ENCODE measurements around the gene KRTAP10-3. TPM values are rescaled to one million over a fixed set of nuclear protein-coding genes. Genes with fewer than 3 reads are reported as not detected.

Gene KRTAP10-3
- total RNA-seq, 6 donors from 2014 or later = not detected

- Histone ChIP-seq H3K4me1 (no peaks in the 10 kb centered on the region), H3K36me3 (no peaks in the 10 kb centered on the region), H3K27ac (no peak overlapping the region), H3K27me3 (peaks cover 0 to 5% (median 0%) of the 10 kb centered on the region in 4 donors), H3K9me3 (no peaks in the 10 kb centered on the region), H3K4me3 (no peak overlapping the region)
- 92 to 100% methylated on average over 2 of the region's 2 CpGs for whole genome bisulfite sequencing, 2 donors
- DNase-seq (no peak), ATAC-seq (ENCODE audit: low FRiP score in 2 of 2) (no peak)
- TF ChIP-seq CTCF (IDR thresholded peaks at IDR 0.05) (no peak), EP300 (IDR thresholded peaks at IDR 0.05) (no peak), POLR2A (IDR thresholded peaks at IDR 0.05) (no peak), POLR2AphosphoS5 (IDR thresholded peaks at IDR 0.05) (no peak)
Measured at GRCh38 chr21:44589094-44589493, 30.5 kb upstream of the KRTAP10-3 start.

- TF ChIP-seq POLR2AphosphoS5 (IDR thresholded peaks at IDR 0.05) (no peak), CTCF (IDR thresholded peaks at IDR 0.05) (no peak), EP300 (IDR thresholded peaks at IDR 0.05) (no peak), POLR2A (IDR thresholded peaks at IDR 0.05) (no peak)
- Histone ChIP-seq H3K27ac (no peak overlapping the region), H3K36me3 (no peaks in the 10 kb centered on the region), H3K4me3 (no peak overlapping the region), H3K4me1 (no peaks in the 10 kb centered on the region), H3K27me3 (peaks cover 0 to 5% (median 0%) of the 10 kb centered on the region in 4 donors), H3K9me3 (peaks cover 0 to 14% (median 3%) of the 10 kb centered on the region in 4 donors)
- no peak for ATAC-seq (ENCODE audit: low FRiP score in 2 of 2)
- DNase-seq = no peak
- 74 to 89% methylated on average over 2 to 3 of the region's 3 CpGs for WGBS, 2 donors
Measured at GRCh38 chr21:44585892-44586291, 27.3 kb upstream of the KRTAP10-3 start.

- H3K36me3 ChIP-seq = no peaks in the 10 kb centered on the region
- H3K27ac ChIP-seq = no peak overlapping the region
- DNase-seq (no peak), ATAC-seq (ENCODE audit: low FRiP score in 2 of 2) (no peak)
- 77 to 82% methylated on average over 6 of the region's 6 CpGs for WGBS, 2 donors
- H3K4me1 ChIP-seq = no peaks in the 10 kb centered on the region
- peaks cover 0 to 18% (median 4%) of the 10 kb centered on the region in 4 donors for H3K9me3 ChIP-seq
- no peak for TF ChIP-seq POLR2AphosphoS5 (IDR thresholded peaks at IDR 0.05)
- TF ChIP-seq EP300 (IDR thresholded peaks at IDR 0.05) = no peak
- TF ChIP-seq POLR2A (IDR thresholded peaks at IDR 0.05) = no peak
- TF ChIP-seq CTCF (IDR thresholded peaks at IDR 0.05) = no peak
- no peaks in the 10 kb centered on the region for H3K27me3 ChIP-seq
- H3K4me3 ChIP-seq = no peak overlapping the region
Measured at GRCh38 chr21:44583800-44584147, 25.2 kb upstream of the KRTAP10-3 start.

GRCh38 chr21:44583089-44583799 lies 24.6 kb upstream of the KRTAP10-3 start:
- DNase-seq (no peak), ATAC-seq (ENCODE audit: low FRiP score in 2 of 2) (no peak)
- WGBS, 2 donors = 21 to 24% methylated on average over 11 of the region's 11 CpGs
- Histone ChIP-seq H3K4me3 (no peak overlapping the region), H3K27me3 (no peaks in the 10 kb centered on the region), H3K36me3 (no peaks in the 10 kb centered on the region), H3K27ac (no peak overlapping the region), H3K4me1 (no peaks in the 10 kb centered on the region), H3K9me3 (peaks cover 0 to 18% (median 4%) of the 10 kb centered on the region in 4 donors)
- no peak for TF ChIP-seq POLR2AphosphoS5 (IDR thresholded peaks at IDR 0.05)

GRCh38 chr21:44582055-44582454 lies 23.5 kb upstream of the KRTAP10-3 start:
- no peaks in the 10 kb centered on the region for H3K36me3 ChIP-seq
- no peak for ATAC-seq (ENCODE audit: low FRiP score in 2 of 2)
- H3K27ac ChIP-seq = no peak overlapping the region
- no peak for DNase-seq
- H3K9me3 ChIP-seq = peaks cover 0 to 26% (median 8%) of the 10 kb centered on the region in 4 donors
- TF ChIP-seq EP300 (IDR thresholded peaks at IDR 0.05) = no peak
- no peak for TF ChIP-seq POLR2A (IDR thresholded peaks at IDR 0.05)
- TF ChIP-seq POLR2AphosphoS5 (IDR thresholded peaks at IDR 0.05) = no peak
- no peak for TF ChIP-seq CTCF (IDR thresholded peaks at IDR 0.05)
- H3K4me1 ChIP-seq = no peaks in the 10 kb centered on the region
- no peak overlapping the region for H3K4me3 ChIP-seq
- WGBS, 2 donors = 77 to 79% methylated on average over 15 of the region's 15 CpGs
- no peaks in the 10 kb centered on the region for H3K27me3 ChIP-seq
